Naive thymus-derived CD4-positive, alpha-beta T cell (primary cell): ENCODE results near the gene DNM3. TPM values are rescaled to one million over a fixed set of nuclear protein-coding genes. Genes with fewer than 3 reads are reported as not detected.
"Not testable (repeated sequence)": the region's sequence is repeated elsewhere in the genome, so short reads cannot be mapped to it uniquely, and the experiment has no call there.

Experiments
- ATAC-seq: fragments of 150-1000 bp; cut with Tn5 transposase; 2 replicates; pipeline ENCODE4 v1.10.0; 2021; ENCODE audit warnings: mild to moderate bottlenecking, moderate library complexity
- CTCF ChIA-PET: fragments of 350-600 bp; sonication (Branson Sonifier 250); formaldehyde crosslinking; loops from one replicate; lab custom pipeline; 2021; ENCODE audit warnings: antibody characterized with exemption; lab: Charles Lee
- POLR2A ChIA-PET: fragments of 350-600 bp; sonication (Branson Sonifier 250); formaldehyde crosslinking; loops from one replicate; lab custom pipeline; 2021; ENCODE audit warnings: antibody characterized with exemption, inconsistent platforms; lab: Charles Lee
- DNase-seq, 9 donors: peaks; one replicate each; pipeline versions ENCODE4 v3.0.0 to v3.0.0-alpha.2; 2020 to 2022; ENCODE audit warnings: mixed read lengths in 1 of 9
- H3K27ac ChIP-seq: one replicate; pipeline ENCODE4 v1.7.0; 2013; ENCODE audit warnings: mild to moderate bottlenecking, low read depth, low read length, moderate library complexity
- H3K27me3 ChIP-seq, 2 donors: one replicate each; pipeline ENCODE4 v1.7.0; 2013; ENCODE audit warnings: low read length in 2 of 2, mild to moderate bottlenecking in 2 of 2, moderate library complexity in 2 of 2; ENCODE audit not compliant: control insufficient read depth in 2 of 2, insufficient read depth in 2 of 2
- H3K36me3 ChIP-seq, 3 experiments: 1 replicate in 2 of 3; 2 replicates in 1 of 3; pipeline ENCODE4 v1.7.0; 2013; ENCODE audit warnings: low read length in 3 of 3, mild to moderate bottlenecking in 3 of 3, moderate library complexity in 1 of 3; ENCODE audit not compliant: insufficient read depth in 3 of 3, control insufficient read depth in 2 of 3
- H3K4me1 ChIP-seq, 2 donors: one replicate each; pipeline ENCODE4 v1.7.0; 2013; ENCODE audit warnings: low read length in 2 of 2, mild to moderate bottlenecking in 2 of 2, moderate library complexity in 1 of 2; ENCODE audit not compliant: control insufficient read depth in 2 of 2, insufficient read depth in 2 of 2
- H3K4me3 ChIP-seq: 2 replicates; pipeline ENCODE4 v1.7.0; 2013; ENCODE audit warnings: mild to moderate bottlenecking, low read length
- H3K9me3 ChIP-seq, 3 experiments: 1 replicate in 2 of 3; 2 replicates in 1 of 3; pipeline ENCODE4 v1.7.0; 2013; ENCODE audit warnings: low read length in 3 of 3; ENCODE audit not compliant: control insufficient read depth in 2 of 3
- H3K27ac Mint-ChIP-seq, 9 donors: one replicate each; pipeline ENCODE4 v1.8.0; 2020 to 2022; ENCODE audit warnings: mixed read lengths in 9 of 9, mild to moderate bottlenecking in 8 of 9, moderate library complexity in 5 of 9, inconsistent platforms in 2 of 9
- H3K27me3 Mint-ChIP-seq, 5 donors: one replicate each; pipeline ENCODE4 v1.8.0; 2021 to 2022; ENCODE audit warnings: mixed read lengths in 5 of 5, mild to moderate bottlenecking in 1 of 5
- H3K36me3 Mint-ChIP-seq, 5 donors: one replicate each; pipeline ENCODE4 v1.8.0; 2020 to 2022; ENCODE audit warnings: mixed read lengths in 5 of 5, mild to moderate bottlenecking in 3 of 5, inconsistent platforms in 1 of 5
- H3K4me1 Mint-ChIP-seq, 7 donors: one replicate each; pipeline ENCODE4 v1.8.0; 2020 to 2022; ENCODE audit warnings: mixed read lengths in 7 of 7, mild to moderate bottlenecking in 3 of 7, inconsistent platforms in 1 of 7
- H3K4me3 Mint-ChIP-seq, 10 donors: one replicate each; pipeline ENCODE4 v1.8.0; 2020 to 2022; ENCODE audit warnings: mild to moderate bottlenecking in 10 of 10, mixed read lengths in 10 of 10, moderate library complexity in 6 of 10, inconsistent platforms in 2 of 10
- H3K9me3 Mint-ChIP-seq, 11 donors: one replicate each; pipeline ENCODE4 v1.8.0; 2020 to 2022; ENCODE audit warnings: mixed read lengths in 11 of 11, mild to moderate bottlenecking in 4 of 11, inconsistent platforms in 1 of 11, moderate library complexity in 1 of 11
- intact Hi-C, 2 donors: fragments of 100-400 bp; cut with micrococcal nuclease; formaldehyde crosslinking; loops; one replicate each; pipeline ENCODE4 v1.15.1; 2023
- polyA plus RNA-seq, 2 donors: library from polyadenylated mRNA; unstranded; fragments of 300-500 nt; fragmentation: Illumina TruSeq; gene quantifications; one replicate each; pipeline ENCODE4 v1.2.3, GENCODE V29; 2021
- total RNA-seq, 6 experiments: library from RNA in 5 of 6; stranded (reverse) in 5 of 6; gene quantifications; 1 replicate in 5 of 6; 2 replicates in 1 of 6; pipeline ENCODE4 v1.2.3 and lab custom pipeline; 2021 to 2026

Gene DNM3
- total and polyA plus RNA-seq, 7 experiments from 2014 or later, result 1.2 to 2.5 (median 2.0) TPM

DNA sequence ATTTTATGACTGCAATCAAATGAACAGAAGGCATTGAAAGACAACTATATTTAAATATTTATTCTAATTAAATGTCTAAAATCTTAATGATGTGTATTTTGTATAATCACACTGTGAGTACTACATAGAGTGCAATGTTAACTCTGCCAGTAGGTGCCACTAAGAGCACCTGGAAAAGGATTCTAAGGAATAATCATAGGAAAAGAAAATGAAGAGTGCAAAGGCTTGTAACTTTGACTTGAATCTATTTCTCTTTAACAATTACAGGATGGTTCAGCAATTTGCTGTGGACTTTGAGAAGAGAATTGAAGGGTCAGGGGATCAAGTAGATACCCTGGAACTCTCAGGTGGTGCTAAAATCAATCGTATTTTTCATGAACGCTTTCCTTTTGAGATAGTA lies 200.4 kb downstream of the DNM3 start:
- POLR2A ChIA-PET, result no interaction called here
- Mint-ChIP-seq H3K27ac (no peak overlapping the region), H3K27me3 (peaks cover 0 to 3% (median 0%) of the 10 kb centered on the region in 5 donors), H3K4me3 (no peak overlapping the region), H3K4me1 (peaks cover 8 to 18% (median 16%) of the 10 kb centered on the region in 7 donors), H3K9me3 (peaks cover 0 to 13% (median 1%) of the 10 kb centered on the region in 11 donors), H3K36me3 (peaks cover 4 to 33% (median 25%) of the 10 kb centered on the region in 5 donors)
- Histone ChIP-seq H3K4me3 (no peak overlapping the region), H3K4me1 (peaks cover 4 to 6% of the 10 kb centered on the region in 2 donors), H3K27me3 (no peaks in the 10 kb centered on the region), H3K27ac (no peak overlapping the region), H3K36me3 (no peaks in the 10 kb centered on the region), H3K9me3 (no peaks in the 10 kb centered on the region)
- CTCF ChIA-PET, result no interaction called here
- no peak for ATAC-seq
- intact Hi-C loops, result no loop called here
- DNase-seq, result no peak

DNA sequence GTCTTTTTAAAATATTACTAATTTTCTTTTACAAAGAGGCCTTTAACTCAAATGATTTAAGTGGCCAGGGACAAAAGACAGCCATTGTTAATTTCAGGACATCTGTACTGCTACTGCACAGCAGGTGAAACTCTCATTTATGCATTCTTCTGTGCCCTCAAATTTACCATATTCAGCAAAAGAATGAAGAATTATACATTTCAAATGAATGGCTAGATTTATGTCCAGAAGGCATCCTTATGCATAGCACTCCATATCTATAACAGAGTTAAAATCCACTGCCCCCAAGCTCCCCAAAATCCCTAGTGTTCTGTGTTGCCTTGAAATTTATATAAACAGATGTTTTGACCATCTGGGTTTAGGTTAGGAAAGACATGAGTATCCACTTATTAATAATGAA lies 202.6 kb downstream of the DNM3 start:
- Mint-ChIP-seq H3K4me1 (peaks cover 8 to 18% (median 16%) of the 10 kb centered on the region in 7 donors), H3K27me3 (peaks cover 0 to 3% (median 0%) of the 10 kb centered on the region in 5 donors), H3K36me3 (peaks cover 4 to 32% (median 18%) of the 10 kb centered on the region in 5 donors), H3K4me3 (peak overlapping the region in 2 of 10 donors; percentile 3 to 8), H3K9me3 (peaks cover 0 to 13% (median 1%) of the 10 kb centered on the region in 11 donors), H3K27ac (no peak overlapping the region)
- Histone ChIP-seq H3K9me3 (no peaks in the 10 kb centered on the region), H3K36me3 (no peaks in the 10 kb centered on the region), H3K4me1 (peaks cover 4 to 6% of the 10 kb centered on the region in 2 donors), H3K27ac (no peak overlapping the region), H3K27me3 (no peaks in the 10 kb centered on the region), H3K4me3 (no peak overlapping the region)
- intact Hi-C loops, result no loop called here
- ATAC-seq (no peak), DNase-seq (no peak)
- ChIA-PET POLR2A (interaction anchor here (0.8 kb wide), 1 partner anchor 10 kb away, joined by 3 read pairs; no protein-coding TSS in a partner anchor), CTCF (no interaction called here)

DNA sequence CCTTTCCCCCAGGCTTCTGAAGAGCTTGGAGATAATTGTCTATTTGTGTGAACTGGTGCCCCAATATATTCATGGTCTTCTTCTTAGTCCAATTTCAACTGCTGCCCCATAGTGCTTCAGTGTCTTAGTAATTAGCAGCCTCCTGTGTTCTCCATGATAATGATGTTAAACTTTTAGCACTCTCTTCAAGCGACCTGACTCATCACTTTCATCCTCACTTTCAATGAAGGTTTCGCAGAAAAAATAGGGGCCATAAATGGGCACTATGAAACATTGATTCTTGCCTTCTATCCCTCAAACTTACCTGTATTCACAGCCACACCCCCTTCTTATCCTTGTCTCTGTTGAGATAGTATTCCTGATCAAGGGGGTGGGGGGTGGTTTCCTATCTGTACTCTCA lies 210.6 kb downstream of the DNM3 start:
- H3K4me3 ChIP-seq, result no peak overlapping the region
- ChIA-PET POLR2A (no interaction called here), CTCF (no interaction called here)
- H3K27ac ChIP-seq, result no peak overlapping the region
- no peaks in the 10 kb centered on the region for H3K9me3 ChIP-seq
- ATAC-seq (no peak), DNase-seq (no peak)
- Mint-ChIP-seq H3K4me1 (peaks cover 0 to 3% (median 0%) of the 10 kb centered on the region in 7 donors), H3K27ac (no peak overlapping the region), H3K9me3 (no peaks in the 10 kb centered on the region), H3K36me3 (peaks cover 0 to 29% (median 9%) of the 10 kb centered on the region in 5 donors), H3K27me3 (no peaks in the 10 kb centered on the region), H3K4me3 (no peak overlapping the region)
- H3K4me1 ChIP-seq, result no peaks in the 10 kb centered on the region
- intact Hi-C loops, result no loop called here
- H3K36me3 ChIP-seq, result no peaks in the 10 kb centered on the region
- no peaks in the 10 kb centered on the region for H3K27me3 ChIP-seq

DNA sequence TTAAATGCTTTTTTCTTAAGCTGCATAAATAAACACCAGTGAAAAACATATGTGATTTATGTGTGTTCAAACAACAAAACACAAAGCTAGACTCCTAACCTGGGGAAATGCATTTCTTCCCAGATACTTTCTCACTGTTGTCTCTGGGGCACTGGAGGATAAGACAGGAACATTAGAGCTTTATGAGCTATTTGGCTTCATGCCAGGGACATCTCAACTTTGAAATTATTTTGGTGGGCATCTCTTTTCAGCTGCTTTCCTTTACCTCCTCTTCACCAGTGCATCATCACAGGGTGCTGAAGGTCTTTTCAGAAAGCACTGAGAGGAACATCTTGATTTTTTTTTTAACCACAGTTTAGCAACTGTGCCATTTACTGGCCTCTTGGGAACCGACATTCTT lies 212.9 kb downstream of the DNM3 start:
- Mint-ChIP-seq H3K36me3 (peaks cover 0 to 29% (median 7%) of the 10 kb centered on the region in 5 donors), H3K4me3 (no peak overlapping the region), H3K27me3 (no peaks in the 10 kb centered on the region), H3K9me3 (peaks cover 0 to 2% (median 0%) of the 10 kb centered on the region in 11 donors), H3K27ac (no peak overlapping the region), H3K4me1 (peaks cover 0 to 3% (median 0%) of the 10 kb centered on the region in 7 donors)
- Histone ChIP-seq H3K36me3 (no peaks in the 10 kb centered on the region), H3K4me3 (no peak overlapping the region), H3K27me3 (no peaks in the 10 kb centered on the region), H3K4me1 (no peaks in the 10 kb centered on the region), H3K9me3 (no peaks in the 10 kb centered on the region), H3K27ac (no peak overlapping the region)
- DNase-seq (no peak), ATAC-seq (no peak)
- POLR2A ChIA-PET, result interaction anchor here (0.6 kb wide), 1 partner anchor 10 kb away, joined by 3 read pairs; no protein-coding TSS in a partner anchor
- intact Hi-C loops, result no loop called here
- CTCF ChIA-PET, result no interaction called here

DNA sequence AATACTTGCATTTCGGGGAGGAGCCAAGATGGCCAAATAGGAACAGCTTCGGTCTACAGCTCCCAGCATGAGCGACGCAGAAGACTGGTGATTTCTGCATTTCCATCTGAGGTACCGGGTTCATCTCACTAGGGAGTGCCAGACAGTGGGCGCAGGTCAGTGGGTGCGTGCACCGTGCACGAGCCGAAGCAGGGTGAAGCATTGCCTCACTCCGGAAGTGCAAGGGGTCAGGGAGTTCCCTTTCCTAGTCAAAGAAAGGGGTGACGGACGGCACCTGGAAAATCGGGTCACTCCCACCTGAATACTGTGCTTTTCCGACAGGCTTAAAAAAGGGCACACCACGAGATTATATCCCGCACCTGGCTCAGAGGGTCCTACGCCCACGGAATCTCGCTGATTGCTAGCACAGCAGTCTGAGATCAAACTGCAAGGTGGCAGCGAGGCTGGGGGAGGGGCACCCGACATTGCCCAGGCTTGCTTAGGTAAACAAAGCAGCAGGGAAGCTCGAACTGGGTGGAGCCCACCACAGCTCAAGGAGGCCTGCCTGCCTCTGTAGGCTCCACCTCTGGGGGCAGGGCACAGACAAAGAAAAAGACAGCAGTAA lies 214.6 kb downstream of the DNM3 start:
- H3K4me1 ChIP-seq, POLR2A ChIA-PET, H3K4me3 Mint-ChIP-seq, ATAC-seq, H3K36me3 ChIP-seq, H3K9me3 ChIP-seq, H3K27ac ChIP-seq, intact Hi-C loops, H3K4me3 ChIP-seq, H3K4me1 Mint-ChIP-seq, H3K27me3 ChIP-seq, CTCF ChIA-PET, DNase-seq, H3K27me3 Mint-ChIP-seq, H3K27ac Mint-ChIP-seq, H3K9me3 Mint-ChIP-seq: not testable (repeated sequence)
- H3K36me3 Mint-ChIP-seq, result peaks cover 0 to 28% (median 7%) of the 10 kb centered on the region in 5 donors

DNA sequence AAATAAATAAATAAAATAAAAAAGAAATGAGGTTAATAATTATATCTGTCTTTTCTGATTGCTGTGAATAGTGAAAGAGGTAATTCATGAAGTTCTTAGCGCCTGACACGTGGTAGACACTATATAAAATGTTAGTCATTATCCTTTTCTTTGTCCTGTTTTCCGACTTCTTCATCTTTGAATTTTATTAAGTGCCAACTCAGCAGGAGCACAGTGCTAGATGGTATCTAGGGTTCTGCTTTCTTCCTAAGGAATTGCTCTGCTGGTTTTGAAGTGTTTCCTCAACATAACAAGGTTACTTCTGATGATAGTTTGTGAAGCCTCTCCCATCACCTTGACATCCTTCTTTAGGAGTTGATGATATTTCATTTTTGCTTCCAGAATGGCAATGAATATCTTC lies 227.0 kb downstream of the DNM3 start:
- H3K4me3 ChIP-seq, result no peak overlapping the region
- no peaks in the 10 kb centered on the region for H3K4me1 Mint-ChIP-seq
- ChIA-PET POLR2A (interaction anchor here (0.7 kb wide), 1 partner anchor 968 kb away, joined by 3 read pairs; no protein-coding TSS in a partner anchor), CTCF (no interaction called here)
- H3K27ac ChIP-seq, result no peak overlapping the region
- no peaks in the 10 kb centered on the region for H3K27me3 ChIP-seq
- H3K9me3 ChIP-seq, result no peaks in the 10 kb centered on the region
- no peaks in the 10 kb centered on the region for H3K4me1 ChIP-seq
- no peak overlapping the region for H3K27ac Mint-ChIP-seq
- intact Hi-C loops, result no loop called here
- no peaks in the 10 kb centered on the region for H3K36me3 ChIP-seq
- DNase-seq, result no peak
- H3K9me3 Mint-ChIP-seq, result no peaks in the 10 kb centered on the region
- ATAC-seq, result no peak
- no peak overlapping the region for H3K4me3 Mint-ChIP-seq
- no peaks in the 10 kb centered on the region for H3K27me3 Mint-ChIP-seq
- no peaks in the 10 kb centered on the region for H3K36me3 Mint-ChIP-seq

DNA sequence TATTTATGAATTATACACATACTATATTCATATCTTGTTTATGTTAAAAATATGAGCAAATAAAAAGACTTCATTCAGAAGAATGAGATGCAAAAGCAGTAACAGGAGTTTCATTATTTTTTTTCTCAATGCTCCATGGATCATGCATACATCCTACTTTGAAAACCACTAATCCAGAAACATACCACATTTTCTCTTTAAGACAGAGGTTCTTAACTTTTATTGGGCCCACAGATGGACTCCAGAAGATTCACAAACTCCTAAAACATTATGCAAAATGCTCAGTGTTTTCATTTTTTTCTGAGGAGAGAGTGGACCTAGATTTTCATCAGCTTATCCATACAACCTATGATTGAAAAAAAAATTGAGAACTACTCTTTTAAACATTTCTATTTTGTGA lies 227.8 kb downstream of the DNM3 start:
- no peaks in the 10 kb centered on the region for H3K27me3 Mint-ChIP-seq
- ChIA-PET POLR2A (no interaction called here), CTCF (no interaction called here)
- no peak overlapping the region for H3K27ac ChIP-seq
- H3K9me3 ChIP-seq, result no peaks in the 10 kb centered on the region
- no peak overlapping the region for H3K27ac Mint-ChIP-seq
- no peak overlapping the region for H3K4me3 ChIP-seq
- no peaks in the 10 kb centered on the region for H3K36me3 ChIP-seq
- H3K9me3 Mint-ChIP-seq, result no peaks in the 10 kb centered on the region
- intact Hi-C loops, result no loop called here
- ATAC-seq (no peak), DNase-seq (no peak)
- no peaks in the 10 kb centered on the region for H3K36me3 Mint-ChIP-seq
- H3K27me3 ChIP-seq, result no peaks in the 10 kb centered on the region
- H3K4me1 ChIP-seq, result no peaks in the 10 kb centered on the region
- no peaks in the 10 kb centered on the region for H3K4me1 Mint-ChIP-seq
- H3K4me3 Mint-ChIP-seq, result no peak overlapping the region
